ENCODE measurements around the gene HOGA1.
"Not testable (repeated sequence)": the region's sequence is repeated elsewhere in the genome, so short reads cannot be mapped to it uniquely, and the experiment has no call there.

Gene HOGA1

GRCh38 chr10:97644936-97645335, 60.7 kb downstream of the HOGA1 start:
- no peak for DNase-seq (ENCODE audit: low read depth in 2 of 3, low spot score in 2 of 3)

GRCh38 chr10:97647556-97647955, 63.4 kb downstream of the HOGA1 start:
- DNase-seq (ENCODE audit: low read depth in 2 of 3, low spot score in 2 of 3): no peak

- no peak for DNase-seq (ENCODE audit: low read depth in 2 of 3, low spot score in 2 of 3)
Measured at GRCh38 chr10:97648562-97649404, 64.6 kb downstream of the HOGA1 start.

GRCh38 chr10:97649405-97649750, 65.2 kb downstream of the HOGA1 start:
- not testable (repeated sequence) for DNase-seq (ENCODE audit: low read depth in 2 of 3, low spot score in 2 of 3)

- DNase-seq (ENCODE audit: low read depth in 2 of 3, low spot score in 2 of 3): no peak
Measured at GRCh38 chr10:97650726-97651125, 66.5 kb downstream of the HOGA1 start.

- no peak for DNase-seq (ENCODE audit: low read depth in 2 of 3, low spot score in 2 of 3)
Measured at GRCh38 chr10:97651773-97652172, 67.6 kb downstream of the HOGA1 start.

GRCh38 chr10:97656777-97657176, 72.6 kb downstream of the HOGA1 start:
- no peak for DNase-seq (ENCODE audit: low read depth in 2 of 3, low spot score in 2 of 3)

GRCh38 chr10:97659589-97659988, 75.4 kb downstream of the HOGA1 start:
- no peak for DNase-seq (ENCODE audit: low read depth in 2 of 3, low spot score in 2 of 3)

Measured in activated CD8-positive, alpha-beta memory T cell treated with anti-CD3 and anti-CD28 coated beads for 48 hours (primary cell).